ENCODE data around the gene SLC16A5.
"Not testable (repeated sequence)": the region's sequence is repeated elsewhere in the genome, so short reads cannot be mapped to it uniquely, and the experiment has no call there.

Gene SLC16A5

DNA sequence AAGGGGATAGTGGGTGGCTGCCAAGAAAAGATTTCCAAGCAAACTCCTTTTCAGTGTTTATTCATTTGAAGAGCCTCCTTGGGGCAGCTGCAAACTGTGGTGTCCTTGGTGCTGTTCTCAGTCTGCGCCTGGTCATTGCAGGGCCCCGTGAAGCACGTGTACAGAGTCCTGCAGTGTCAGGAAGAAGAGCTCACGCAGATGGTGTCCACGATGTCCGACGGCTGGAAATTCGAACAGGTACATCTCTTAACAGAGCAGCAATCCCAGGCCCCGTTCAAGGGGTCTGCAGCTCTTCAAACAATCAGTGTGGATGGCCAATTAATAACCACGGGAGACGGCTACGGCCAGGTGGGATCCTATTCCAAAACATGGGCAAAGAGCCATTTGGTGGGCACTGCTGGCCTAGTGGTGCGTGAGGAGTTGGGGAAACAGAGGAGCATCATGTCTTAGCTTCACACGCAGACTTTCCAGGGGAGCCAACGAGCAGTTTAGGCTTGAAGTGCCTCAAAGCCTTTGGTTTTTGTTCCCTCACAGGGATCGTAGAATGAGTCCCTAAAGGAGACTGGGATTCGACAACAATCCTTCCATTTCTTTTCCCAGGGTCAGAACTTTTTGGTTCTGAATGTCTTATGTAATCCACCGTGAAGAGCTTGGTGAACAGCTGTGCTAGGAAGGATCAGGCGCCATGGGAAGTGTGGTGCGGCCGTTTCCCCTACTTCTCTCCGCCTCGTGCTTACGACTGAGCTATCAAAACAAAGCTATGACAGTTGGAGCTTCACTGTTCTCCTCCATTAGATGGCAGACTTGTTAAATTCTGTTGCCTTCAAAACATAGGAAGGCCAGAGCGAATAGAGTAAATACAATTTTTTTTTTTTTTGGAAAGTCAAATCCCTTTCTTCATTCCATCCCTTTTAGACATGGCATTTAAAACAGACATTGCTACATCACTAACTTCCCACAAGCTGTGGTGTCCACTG is 28.1 kb upstream of the SLC16A5 start:
- DNase-seq, result no peak
- Mint-ChIP-seq H3K4me3 (no peak overlapping the region), H3K9me3 (no peaks in the 10 kb centered on the region), H3K27ac (peak overlapping the region; percentile 20), H3K4me1 (ENCODE audit: low read depth) (peaks cover 17% of the 10 kb centered on the region), H3K36me3 (ENCODE audit: low read depth) (peaks cover 77% of the 10 kb centered on the region), H3K27me3 (no peaks in the 10 kb centered on the region)

- no peaks in the 10 kb centered on the region for H3K27me3 Mint-ChIP-seq
These were observed 27.2 kb upstream of the SLC16A5 start for GRCh38 chr17:75060434-75061054.

DNA sequence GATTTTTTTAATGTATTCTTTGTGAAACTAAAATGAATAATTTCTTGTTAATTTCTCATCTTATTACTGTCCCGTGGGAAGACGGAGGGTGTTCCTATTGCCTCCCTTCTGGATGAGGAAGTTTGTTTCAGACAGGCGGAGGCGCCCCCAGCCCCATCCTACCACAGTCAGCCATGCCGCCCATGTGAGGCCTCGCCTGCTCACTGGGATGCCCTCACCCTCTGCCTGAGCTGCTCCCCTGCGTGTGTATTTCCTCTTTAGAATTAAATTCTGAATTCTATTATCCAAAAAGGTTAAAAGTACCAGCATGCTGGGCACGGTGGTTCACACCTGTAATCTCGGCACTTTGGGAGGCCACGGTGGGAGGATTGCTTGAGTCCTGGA is 26.7 kb upstream of the SLC16A5 start:
- H3K36me3 Mint-ChIP-seq (ENCODE audit: low read depth), result peaks cover 81% of the 10 kb centered on the region

More at GRCh38 chr17:75060434-75061054, 27.2 kb upstream of the SLC16A5 start:
- Mint-ChIP-seq H3K27ac (no peak overlapping the region), H3K4me1 (ENCODE audit: low read depth) (peaks cover 26% of the 10 kb centered on the region), H3K9me3 (no peaks in the 10 kb centered on the region), H3K4me3 (no peak overlapping the region), H3K36me3 (ENCODE audit: low read depth) (peaks cover 81% of the 10 kb centered on the region)
- no peak for DNase-seq

DNA sequence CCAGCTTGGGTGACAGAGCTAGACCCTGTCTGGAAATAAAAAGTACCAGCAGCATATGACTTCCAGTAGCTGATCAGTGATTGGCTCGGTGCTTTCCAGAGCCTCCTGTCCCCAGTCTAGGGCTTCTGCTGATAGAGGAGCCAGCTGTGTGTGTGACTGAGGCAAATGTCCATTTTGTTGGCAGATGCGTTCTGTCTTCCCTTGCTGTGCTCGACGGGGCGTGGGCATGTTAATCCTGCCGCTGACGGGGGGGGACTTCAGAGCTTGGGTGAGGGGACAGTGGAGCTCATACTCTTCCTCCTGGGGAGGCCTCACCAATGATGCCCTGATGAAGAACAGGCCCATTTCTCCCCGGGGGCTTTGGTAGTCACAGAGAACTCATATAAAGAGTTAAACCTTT is 26.1 kb upstream of the SLC16A5 start:
- DNase-seq, result no peak
- Mint-ChIP-seq H3K4me3 (no peak overlapping the region), H3K27me3 (no peaks in the 10 kb centered on the region), H3K4me1 (ENCODE audit: low read depth) (peaks cover 29% of the 10 kb centered on the region), H3K36me3 (ENCODE audit: low read depth) (peaks cover 75% of the 10 kb centered on the region), H3K9me3 (no peaks in the 10 kb centered on the region), H3K27ac (no peak overlapping the region)

More for the DNA sequence above, 26.7 kb upstream of the SLC16A5 start:
- H3K27ac Mint-ChIP-seq, result no peak overlapping the region
- no peak overlapping the region for H3K4me3 Mint-ChIP-seq
- no peak for DNase-seq
- H3K4me1 Mint-ChIP-seq (ENCODE audit: low read depth), result peaks cover 28% of the 10 kb centered on the region
- no peaks in the 10 kb centered on the region for H3K27me3 Mint-ChIP-seq
- no peaks in the 10 kb centered on the region for H3K9me3 Mint-ChIP-seq

DNA sequence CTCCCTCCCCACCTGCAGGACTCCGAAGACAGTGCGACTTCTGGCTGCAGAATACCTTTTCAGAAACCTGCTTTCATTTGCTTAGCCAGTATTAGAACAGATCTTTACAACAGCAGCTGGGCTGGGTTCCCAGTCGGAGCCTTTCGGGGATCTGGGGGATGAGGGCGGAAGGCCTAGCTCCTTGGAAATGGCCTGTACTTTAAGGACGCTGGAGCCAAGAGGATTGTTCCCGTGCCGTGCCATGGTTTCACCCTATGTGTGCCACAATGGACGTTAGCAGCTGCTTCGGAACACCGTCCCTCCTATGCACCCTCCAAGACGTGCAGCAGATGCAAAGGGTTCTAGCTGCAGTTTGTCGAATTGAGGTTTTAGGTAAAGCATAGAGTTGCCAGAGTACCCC is 24.6 kb upstream of the SLC16A5 start:
- no peaks in the 10 kb centered on the region for H3K9me3 Mint-ChIP-seq
- no peaks in the 10 kb centered on the region for H3K27me3 Mint-ChIP-seq
- no peak overlapping the region for H3K4me3 Mint-ChIP-seq
- H3K27ac Mint-ChIP-seq, result no peak overlapping the region
- no peak for DNase-seq
- H3K36me3 Mint-ChIP-seq (ENCODE audit: low read depth), result peaks cover 67% of the 10 kb centered on the region
- H3K4me1 Mint-ChIP-seq (ENCODE audit: low read depth), result peaks cover 39% of the 10 kb centered on the region

DNA sequence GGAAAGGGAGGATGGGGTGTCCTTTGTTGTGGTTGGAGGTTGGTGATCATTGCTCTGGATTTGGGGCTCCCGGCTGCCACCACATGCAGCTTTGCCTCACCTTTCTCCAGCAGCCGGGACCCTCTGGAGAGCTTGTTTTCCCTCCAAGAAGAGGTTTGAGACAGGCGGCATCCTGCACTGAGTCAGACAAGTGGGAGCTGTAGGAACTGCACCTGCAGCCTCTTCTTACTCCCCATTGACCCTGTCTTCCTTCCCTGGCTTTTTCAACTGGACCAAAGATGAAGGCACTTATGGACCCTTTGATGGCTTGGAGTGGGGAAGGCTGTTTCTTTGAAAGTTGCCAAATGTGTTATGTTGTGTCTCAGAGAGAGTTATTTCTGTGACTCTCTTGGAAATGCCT is 24.1 kb upstream of the SLC16A5 start:
- Mint-ChIP-seq H3K9me3 (no peaks in the 10 kb centered on the region), H3K36me3 (ENCODE audit: low read depth) (peaks cover 67% of the 10 kb centered on the region), H3K4me3 (no peak overlapping the region), H3K4me1 (ENCODE audit: low read depth) (peaks cover 39% of the 10 kb centered on the region), H3K27me3 (no peaks in the 10 kb centered on the region), H3K27ac (peak overlapping the region; percentile 33)
- no peak for DNase-seq

GRCh38 chr17:75064040-75064439 is 23.7 kb upstream of the SLC16A5 start:
- H3K27me3 Mint-ChIP-seq, result no peaks in the 10 kb centered on the region
- no peak for DNase-seq
- H3K9me3 Mint-ChIP-seq, result no peaks in the 10 kb centered on the region
- H3K27ac Mint-ChIP-seq, result peak overlapping the region; percentile 33
- H3K36me3 Mint-ChIP-seq (ENCODE audit: low read depth), result peaks cover 67% of the 10 kb centered on the region
- H3K4me3 Mint-ChIP-seq, result no peak overlapping the region
- peaks cover 42% of the 10 kb centered on the region for H3K4me1 Mint-ChIP-seq (ENCODE audit: low read depth)

DNA sequence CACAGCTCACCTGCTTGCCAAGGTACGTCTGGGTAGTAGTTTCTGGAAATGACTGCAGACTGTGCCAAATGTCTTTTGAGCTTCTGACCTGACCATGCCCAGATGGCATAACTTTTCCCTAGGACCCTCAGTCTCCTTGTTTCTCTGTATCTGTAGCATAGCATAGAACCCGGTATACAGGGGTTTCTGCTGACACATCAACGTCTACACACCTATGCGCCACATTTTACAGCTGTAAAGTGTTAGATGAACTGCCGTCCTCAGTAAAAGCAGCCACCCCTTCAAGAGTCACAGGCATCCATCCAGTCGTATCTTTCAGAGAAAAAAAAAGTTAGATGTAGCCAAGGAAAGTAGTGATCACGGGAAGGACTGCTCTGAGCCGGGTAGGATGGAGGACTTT is 23.3 kb upstream of the SLC16A5 start:
- H3K9me3 Mint-ChIP-seq, result no peaks in the 10 kb centered on the region
- H3K36me3 Mint-ChIP-seq (ENCODE audit: low read depth), result peaks cover 62% of the 10 kb centered on the region
- H3K27me3 Mint-ChIP-seq, result no peaks in the 10 kb centered on the region
- DNase-seq, result no peak
- H3K4me3 Mint-ChIP-seq, result no peak overlapping the region
- peaks cover 40% of the 10 kb centered on the region for H3K4me1 Mint-ChIP-seq (ENCODE audit: low read depth)
- H3K27ac Mint-ChIP-seq, result peak overlapping the region; percentile 93

DNA sequence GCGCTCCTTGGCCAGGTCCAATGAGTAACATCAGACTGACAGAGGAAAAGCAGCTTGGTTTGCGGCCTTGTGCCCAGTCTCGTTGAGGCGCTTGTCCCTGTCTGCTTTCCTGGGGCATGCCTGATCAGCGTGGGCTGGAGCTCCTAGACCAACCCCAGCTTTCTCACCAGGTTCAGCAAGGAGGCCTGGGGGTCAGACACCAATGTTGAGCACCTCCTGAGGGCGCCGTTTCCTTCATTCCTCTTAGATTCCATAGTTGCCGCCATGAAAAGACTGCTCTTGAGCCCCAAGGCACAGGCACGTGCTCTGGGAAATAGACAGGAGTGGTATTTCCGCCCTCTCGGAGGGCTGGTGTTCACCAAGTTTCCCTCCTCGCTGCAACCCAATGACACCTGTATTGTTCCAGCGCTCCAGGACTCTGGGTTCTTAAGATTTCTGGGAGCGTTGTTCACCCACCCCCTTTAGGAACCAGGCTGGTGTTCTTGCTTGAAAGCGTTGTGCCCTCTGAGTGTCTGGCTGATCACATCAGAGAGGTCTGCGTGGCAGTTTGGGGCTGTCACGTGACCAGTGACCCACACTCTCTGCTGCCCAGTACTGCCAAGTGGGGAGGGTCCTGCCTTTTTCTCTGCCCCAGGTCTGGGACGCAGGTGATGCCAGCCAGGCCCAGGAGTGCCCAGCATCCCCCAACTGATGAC is 22.7 kb upstream of the SLC16A5 start:
- H3K27me3 Mint-ChIP-seq, result no peaks in the 10 kb centered on the region
- H3K27ac Mint-ChIP-seq, result peak overlapping the region; percentile 93
- DNase-seq, result no peak

DNA sequence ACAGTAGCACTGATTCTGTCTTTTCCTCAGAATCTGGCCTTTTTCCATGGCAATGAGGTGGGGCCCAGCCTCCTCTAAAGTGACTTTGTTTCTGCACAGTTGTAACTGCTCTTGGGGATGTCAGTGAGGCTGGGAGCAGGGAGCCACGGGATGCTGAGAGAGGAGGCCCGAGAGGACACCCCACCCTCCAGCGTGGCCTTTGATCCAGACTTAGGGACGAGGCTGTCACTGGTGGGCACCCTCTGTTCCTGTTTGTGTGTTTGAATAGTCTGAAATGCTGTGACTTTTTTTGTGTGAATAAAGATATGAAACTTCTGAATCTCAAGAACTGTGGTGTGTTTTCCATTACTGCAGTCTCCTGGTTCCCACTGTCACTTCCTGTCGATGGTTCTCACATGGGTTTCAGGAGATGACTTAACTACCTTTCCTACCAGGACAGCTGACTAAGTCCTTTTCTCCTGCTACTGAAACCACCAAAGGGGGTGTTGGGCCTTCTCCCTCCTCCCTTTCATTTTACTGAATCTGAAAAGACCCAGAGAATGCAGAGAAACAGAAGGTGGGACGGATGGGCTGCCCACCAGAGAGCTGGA is 22.1 kb upstream of the SLC16A5 start:
- Mint-ChIP-seq H3K36me3 (ENCODE audit: low read depth) (peaks cover 52% of the 10 kb centered on the region), H3K4me3 (peak overlapping the region; percentile 27), H3K27ac (peak overlapping the region; percentile 93), H3K27me3 (no peaks in the 10 kb centered on the region), H3K9me3 (no peaks in the 10 kb centered on the region), H3K4me1 (ENCODE audit: low read depth) (peaks cover 36% of the 10 kb centered on the region)
- DNase-seq, result peak; percentile 48

More for the DNA sequence above, 22.7 kb upstream of the SLC16A5 start:
- peaks cover 36% of the 10 kb centered on the region for H3K4me1 Mint-ChIP-seq (ENCODE audit: low read depth)
- H3K9me3 Mint-ChIP-seq, result no peaks in the 10 kb centered on the region
- H3K4me3 Mint-ChIP-seq, result peak overlapping the region; percentile 27
- peaks cover 57% of the 10 kb centered on the region for H3K36me3 Mint-ChIP-seq (ENCODE audit: low read depth)

DNA sequence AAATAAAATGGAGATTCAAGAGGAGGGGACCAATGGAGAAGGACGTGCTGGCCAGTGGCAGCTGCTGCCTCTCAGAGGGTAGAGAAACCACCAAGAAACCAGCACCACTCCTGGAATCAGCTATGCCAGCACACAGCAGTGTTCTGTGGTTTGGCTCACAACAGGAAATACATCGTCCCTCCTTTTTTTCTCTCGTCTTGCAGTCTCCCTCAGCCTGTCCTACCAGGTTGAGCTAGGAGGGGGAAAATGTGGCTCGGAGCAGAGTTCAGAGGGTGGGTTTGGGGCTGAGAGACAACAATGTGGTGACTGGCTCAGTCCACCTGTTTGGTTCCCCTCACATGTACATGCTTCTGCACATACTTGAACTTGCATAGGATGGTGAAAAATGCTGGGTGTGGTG is 19.9 kb upstream of the SLC16A5 start:
- H3K27me3 Mint-ChIP-seq, result no peaks in the 10 kb centered on the region
- H3K4me1 Mint-ChIP-seq (ENCODE audit: low read depth), result peaks cover 36% of the 10 kb centered on the region
- peak; percentile 47 for DNase-seq
- no peak overlapping the region for H3K4me3 Mint-ChIP-seq
- no peaks in the 10 kb centered on the region for H3K9me3 Mint-ChIP-seq
- H3K27ac Mint-ChIP-seq, result peak overlapping the region; percentile 84
- H3K36me3 Mint-ChIP-seq (ENCODE audit: low read depth), result peaks cover 30% of the 10 kb centered on the region

GRCh38 chr17:75068750-75069149 is 19.0 kb upstream of the SLC16A5 start:
- peaks cover 36% of the 10 kb centered on the region for H3K4me1 Mint-ChIP-seq (ENCODE audit: low read depth)
- peaks cover 21% of the 10 kb centered on the region for H3K36me3 Mint-ChIP-seq (ENCODE audit: low read depth)
- no peaks in the 10 kb centered on the region for H3K9me3 Mint-ChIP-seq
- no peaks in the 10 kb centered on the region for H3K27me3 Mint-ChIP-seq
- peak overlapping the region; percentile 71 for H3K27ac Mint-ChIP-seq
- no peak overlapping the region for H3K4me3 Mint-ChIP-seq
- no peak for DNase-seq

DNA sequence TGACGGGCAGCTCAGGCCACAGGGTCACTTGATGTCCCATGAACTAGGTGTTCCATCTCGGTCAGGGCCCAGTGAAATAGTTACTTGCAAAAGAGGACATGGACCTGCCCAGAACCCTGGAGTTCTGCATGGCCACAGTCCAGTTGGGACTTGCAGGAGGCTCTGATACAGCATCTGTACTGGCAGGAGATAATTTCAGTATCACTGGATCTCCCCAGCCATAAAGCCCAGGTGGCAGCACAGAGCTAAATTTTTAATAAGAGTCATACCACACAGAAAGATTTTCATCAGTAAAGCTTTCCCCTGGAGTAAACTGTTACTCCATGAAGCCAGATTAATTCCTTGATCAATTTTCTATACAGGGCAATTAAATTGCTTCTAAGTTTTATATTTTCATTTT is 18.0 kb upstream of the SLC16A5 start:
- H3K4me1 Mint-ChIP-seq (ENCODE audit: low read depth), result peaks cover 31% of the 10 kb centered on the region
- no peak overlapping the region for H3K4me3 Mint-ChIP-seq
- H3K27me3 Mint-ChIP-seq, result no peaks in the 10 kb centered on the region
- H3K27ac Mint-ChIP-seq, result peak overlapping the region; percentile 55
- peaks cover 11% of the 10 kb centered on the region for H3K36me3 Mint-ChIP-seq (ENCODE audit: low read depth)
- no peak for DNase-seq
- H3K9me3 Mint-ChIP-seq, result no peaks in the 10 kb centered on the region

GRCh38 chr17:75071478-75072271 is 16.1 kb upstream of the SLC16A5 start:
- not testable (repeated sequence) for H3K9me3 Mint-ChIP-seq; H3K4me3 Mint-ChIP-seq; DNase-seq; H3K27me3 Mint-ChIP-seq; H3K27ac Mint-ChIP-seq; H3K36me3 Mint-ChIP-seq (ENCODE audit: low read depth)
- peaks cover 12% of the 10 kb centered on the region for H3K4me1 Mint-ChIP-seq (ENCODE audit: low read depth)
